GM19452 (cell line): ENCODE measurements around the gene PAK2.
"Not testable (repeated sequence)": the region's sequence is repeated elsewhere in the genome, so short reads cannot be mapped to it uniquely, and the experiment has no call there.

ENCODE experiments used
- ATAC-seq: cut with Tn5 transposase; IDR thresholded peaks from one replicate; pipeline ENCODE4 v1.9.1; 2021; ENCODE audit not compliant: unreplicated experiment

Gene PAK2

GRCh38 chr3:196778755-196779154 is 39.1 kb downstream of the PAK2 start:
- ATAC-seq = no peak

- ATAC-seq = no peak
Measured at GRCh38 chr3:196782511-196782910, 42.9 kb downstream of the PAK2 start.

DNA sequence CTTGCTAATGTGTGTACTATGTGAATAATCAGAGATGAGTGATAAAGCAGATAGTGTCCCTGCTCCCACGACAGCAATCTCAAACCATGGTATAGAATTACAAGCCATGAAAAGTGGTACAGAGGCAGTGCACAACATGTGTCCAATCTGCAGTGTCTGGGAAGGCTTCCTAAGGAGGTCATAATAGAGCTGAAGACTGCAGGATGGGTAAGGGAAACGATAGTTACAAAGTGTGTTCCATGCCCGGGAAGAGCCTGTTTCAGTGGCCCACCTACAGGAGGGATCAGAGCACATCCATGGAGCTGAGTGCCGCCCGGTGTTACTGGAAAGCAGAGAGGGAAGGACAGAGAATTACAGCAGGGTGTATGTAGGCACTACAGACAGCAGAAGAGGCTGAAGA is 48.9 kb downstream of the PAK2 start:
- no peak for ATAC-seq

DNA sequence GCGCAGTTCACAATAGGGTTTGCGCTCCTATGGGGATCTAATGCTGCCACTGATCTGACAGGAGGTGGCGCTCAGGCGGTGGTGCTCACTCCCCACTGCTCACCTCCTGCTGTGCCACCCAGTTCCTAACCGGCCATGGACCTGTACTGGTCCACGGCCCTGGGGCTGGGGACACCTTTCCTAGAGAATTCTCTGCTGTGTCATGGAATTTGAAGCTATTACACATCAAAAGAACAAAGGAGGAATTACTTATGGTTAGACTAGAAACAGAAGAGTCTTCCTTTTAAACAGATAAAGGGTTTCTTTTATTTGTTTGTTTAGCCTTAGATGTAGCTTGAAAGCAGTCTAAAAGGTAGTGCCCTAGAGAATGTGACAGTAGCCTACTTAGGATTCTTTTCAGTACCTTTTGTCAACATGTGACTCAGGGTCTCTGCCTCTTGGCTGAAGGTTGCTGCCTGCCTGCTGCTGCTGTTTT is 50.3 kb downstream of the PAK2 start:
- ATAC-seq = no peak

- ATAC-seq = no peak
Measured at GRCh38 chr3:196790636-196791035, 51.0 kb downstream of the PAK2 start.

DNA sequence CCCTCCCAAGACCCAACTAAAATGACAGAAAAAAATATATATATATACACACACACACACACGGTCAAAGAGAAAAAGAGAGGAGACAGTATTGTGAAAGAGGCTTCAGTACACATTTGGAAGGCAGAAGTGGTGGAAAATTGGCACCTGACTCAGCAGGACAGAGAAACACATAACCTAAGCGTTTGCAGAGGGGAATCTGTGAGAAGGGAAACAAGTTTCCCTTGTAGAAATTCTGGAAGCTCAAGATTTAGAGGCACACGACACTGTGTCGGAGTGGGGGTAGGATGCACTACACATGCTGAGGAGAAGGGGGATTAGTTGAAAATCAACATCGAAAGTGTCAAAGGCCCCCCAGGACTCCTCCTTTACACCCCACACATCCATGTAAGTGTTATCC is 53.1 kb downstream of the PAK2 start:
- no peak for ATAC-seq

DNA sequence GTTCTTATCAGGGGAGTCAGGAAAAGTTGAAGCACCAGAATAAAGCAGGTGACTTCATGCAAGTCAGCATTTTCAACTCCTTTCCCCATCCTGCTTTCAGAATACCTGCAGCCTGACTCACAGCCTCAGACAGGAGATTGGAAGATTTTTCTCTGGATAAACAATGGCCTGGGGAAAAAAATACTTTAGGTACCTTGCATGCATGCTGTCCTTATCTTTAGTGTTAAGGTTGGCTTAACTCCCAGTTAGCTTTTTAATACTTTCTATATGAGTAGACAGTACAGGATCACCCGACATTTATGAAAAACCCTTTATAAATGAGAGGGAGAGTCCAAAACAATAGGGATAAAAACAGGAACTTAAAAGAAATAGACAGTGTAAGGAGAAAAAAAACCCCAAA is 53.6 kb downstream of the PAK2 start:
- ATAC-seq = no peak

DNA sequence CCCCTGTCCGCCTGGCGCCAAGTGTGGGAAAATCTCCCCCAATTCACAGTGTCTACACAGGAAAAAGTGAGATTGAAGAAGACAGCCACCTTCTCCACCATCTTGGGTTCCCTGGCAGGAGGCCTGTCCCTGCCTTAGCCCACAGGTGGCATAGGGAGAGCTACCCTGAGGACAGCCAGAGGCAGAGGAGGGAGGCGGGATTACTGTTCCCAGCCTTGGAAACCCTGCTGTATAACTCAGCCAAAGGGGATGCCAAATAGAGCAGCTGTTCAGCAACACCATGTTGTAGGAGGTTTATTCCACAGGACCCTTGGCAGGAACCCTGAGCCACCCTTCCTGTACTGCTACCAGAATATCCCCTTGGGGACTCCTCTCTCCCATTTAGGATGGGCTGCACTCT is 54.8 kb downstream of the PAK2 start:
- no peak for ATAC-seq

DNA sequence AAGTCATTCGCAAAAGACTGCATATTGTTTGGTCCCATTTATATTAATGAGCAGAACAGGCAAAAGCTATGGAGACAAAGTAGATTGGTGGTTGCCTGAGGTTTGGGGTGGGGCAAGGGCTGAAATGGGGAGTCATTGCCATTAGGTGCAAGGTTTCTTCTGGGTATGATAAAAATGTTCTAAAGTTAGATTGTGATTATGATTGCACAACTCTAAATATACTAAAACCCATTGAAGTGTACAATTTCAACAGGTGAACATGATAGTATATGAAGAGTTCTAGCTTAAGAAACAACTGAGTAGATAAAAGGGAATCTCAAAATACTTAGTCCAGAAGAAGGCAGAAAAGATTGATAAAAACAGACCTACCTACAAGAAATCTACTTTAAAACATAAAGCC is 56.7 kb downstream of the PAK2 start:
- no peak for ATAC-seq

DNA sequence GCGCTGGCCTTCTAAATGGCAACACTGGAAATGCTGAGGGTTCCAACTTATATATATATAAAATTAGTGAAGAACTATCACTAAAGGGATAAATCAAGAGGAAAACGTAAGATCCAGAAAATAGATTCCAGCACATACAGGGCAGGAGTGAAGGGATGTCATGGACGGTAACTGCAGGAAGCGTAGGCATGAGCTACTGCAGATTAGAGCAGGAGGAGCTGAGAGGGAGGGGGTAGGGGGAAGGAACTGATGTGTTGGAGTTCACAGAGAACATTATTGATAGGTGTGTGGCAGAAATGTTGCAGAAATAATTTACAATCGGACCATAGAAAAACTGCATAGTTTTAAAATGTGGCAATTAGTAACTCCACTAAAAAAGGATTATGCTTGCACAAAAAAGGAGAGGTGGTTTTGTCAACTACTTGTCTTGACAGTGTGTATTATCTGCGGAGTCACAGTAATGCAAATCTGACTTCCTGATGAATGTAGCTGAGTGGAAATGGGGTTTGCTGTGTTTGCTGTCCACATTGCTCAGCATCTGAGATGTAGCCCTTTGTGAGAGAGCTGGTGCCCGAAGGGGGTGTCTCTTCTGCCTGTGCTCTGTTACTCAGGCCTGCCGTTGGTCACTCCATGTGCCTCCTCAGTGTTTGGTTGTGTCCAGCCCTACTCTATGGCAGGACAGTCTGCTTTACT is 61.2 kb downstream of the PAK2 start:
- no peak for ATAC-seq

- ATAC-seq = no peak
Measured at GRCh38 chr3:196803891-196804468, 64.3 kb downstream of the PAK2 start.

DNA sequence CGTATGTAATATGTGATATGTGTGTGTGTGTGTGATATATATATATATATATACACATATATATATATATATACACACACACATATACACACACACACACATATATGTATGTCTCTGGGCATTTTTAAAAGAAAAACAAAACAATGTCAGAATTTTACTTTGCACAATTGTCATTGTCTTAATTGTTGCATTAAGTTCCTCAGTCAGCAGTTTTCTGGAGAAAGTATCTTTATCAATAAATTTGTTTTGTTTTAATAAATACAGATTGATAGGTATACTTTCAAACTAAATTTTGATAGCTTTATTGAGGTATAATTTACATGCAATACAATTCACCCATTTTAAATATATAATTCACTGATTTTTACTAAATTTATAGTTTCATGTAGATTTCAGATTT is 65.1 kb downstream of the PAK2 start:
- ATAC-seq = no peak

- no peak for ATAC-seq
Measured at GRCh38 chr3:196810963-196811581, 71.4 kb downstream of the PAK2 start.

DNA sequence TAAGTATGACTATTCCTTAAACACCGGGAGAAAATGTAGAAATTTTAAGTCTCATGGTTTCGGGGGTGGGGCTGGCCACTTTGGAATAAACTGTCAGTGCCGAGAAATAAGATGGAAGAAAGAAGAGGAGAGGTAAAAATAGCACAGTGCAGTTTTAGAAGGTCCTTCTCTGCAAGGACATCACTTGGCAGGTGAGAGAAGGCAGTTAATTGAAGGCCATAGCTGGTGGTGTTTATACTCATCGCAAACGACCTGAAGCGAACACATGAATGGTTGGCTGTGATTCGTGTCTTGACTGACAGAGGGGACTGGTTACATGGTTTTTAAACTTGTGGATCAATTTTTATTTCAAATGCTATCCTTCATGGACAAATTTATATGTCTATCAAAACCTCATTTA is 73.2 kb downstream of the PAK2 start:
- no peak for ATAC-seq

DNA sequence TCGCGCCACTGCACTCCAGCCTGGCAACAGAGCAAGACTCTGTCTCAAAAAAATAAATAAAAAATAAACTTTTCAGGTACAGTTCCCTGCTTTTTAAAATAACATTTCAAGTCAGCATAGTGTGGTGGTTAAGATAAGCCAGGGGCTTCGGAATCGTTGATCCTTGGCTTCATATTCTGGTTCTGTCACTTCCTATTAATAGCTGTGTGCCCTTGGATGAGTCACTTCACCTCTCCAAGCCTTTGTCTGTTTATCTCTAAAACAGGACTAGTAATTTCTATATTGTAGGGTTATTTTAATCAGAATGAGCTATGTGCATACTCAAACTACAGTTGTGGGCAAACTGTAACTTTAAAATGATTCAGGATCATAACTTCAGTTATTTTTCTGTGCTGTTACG is 74.2 kb downstream of the PAK2 start:
- no peak for ATAC-seq

GRCh38 chr3:196821806-196822355 is 82.2 kb downstream of the PAK2 start:
- ATAC-seq = no peak

GRCh38 chr3:196829651-196830050 is 90.0 kb downstream of the PAK2 start:
- ATAC-seq = not testable (repeated sequence)

DNA sequence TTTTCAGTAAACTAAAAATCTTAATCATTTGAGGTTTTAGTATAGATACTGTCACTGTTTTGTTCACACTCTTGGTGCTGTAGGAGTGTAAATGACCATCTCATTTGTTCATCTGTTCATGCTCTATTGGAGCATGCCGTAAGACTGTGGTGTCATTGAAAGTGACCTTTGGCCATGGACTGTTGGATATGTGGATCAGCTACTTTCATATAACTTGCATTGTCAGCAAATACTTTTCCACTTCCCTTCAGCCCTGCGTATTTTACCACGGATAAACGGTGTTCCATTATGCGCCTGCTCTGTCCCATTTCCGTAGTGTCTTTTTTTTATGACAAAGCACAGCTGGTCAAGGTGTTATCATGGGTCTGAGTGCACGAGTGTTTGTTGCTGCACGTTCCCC is 95.4 kb downstream of the PAK2 start:
- no peak for ATAC-seq

GRCh38 chr3:196836626-196837025 is 97.0 kb downstream of the PAK2 start:
- not testable (repeated sequence) for ATAC-seq

DNA sequence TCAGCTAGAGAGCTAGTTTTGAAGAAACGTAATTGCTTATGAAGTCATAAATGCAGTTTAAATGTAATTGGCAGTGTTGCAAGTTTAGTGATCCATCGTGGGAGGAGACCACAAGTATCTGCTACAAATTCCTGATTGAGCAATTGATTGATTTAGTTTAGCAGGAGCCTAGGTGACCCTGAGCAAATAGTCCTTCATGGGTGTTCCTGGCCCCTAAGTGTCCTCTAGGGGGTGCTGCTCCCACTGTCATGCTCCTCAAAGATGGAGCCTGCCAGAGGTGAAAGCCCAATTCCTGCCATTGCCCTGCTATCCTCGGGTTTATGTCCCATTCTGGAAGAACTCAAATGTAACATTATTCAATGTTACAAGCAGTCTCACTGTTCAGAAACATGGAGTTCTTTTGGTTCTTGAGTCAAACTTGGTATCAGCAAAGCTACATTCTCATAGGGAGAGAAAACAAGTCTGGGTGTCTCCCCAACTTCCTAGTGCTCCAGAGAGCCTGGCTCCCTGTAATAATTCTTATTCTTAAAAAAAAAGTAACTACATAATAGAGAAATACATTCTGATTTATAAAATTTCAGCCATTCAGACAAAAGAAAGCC is 98.3 kb downstream of the PAK2 start:
- peak; percentile 67 for ATAC-seq

- not testable (repeated sequence) for ATAC-seq
Measured at GRCh38 chr3:196839351-196839750, 99.7 kb downstream of the PAK2 start.
